ENCODE data around the gene SUFU.

SUFU gene

DNA sequence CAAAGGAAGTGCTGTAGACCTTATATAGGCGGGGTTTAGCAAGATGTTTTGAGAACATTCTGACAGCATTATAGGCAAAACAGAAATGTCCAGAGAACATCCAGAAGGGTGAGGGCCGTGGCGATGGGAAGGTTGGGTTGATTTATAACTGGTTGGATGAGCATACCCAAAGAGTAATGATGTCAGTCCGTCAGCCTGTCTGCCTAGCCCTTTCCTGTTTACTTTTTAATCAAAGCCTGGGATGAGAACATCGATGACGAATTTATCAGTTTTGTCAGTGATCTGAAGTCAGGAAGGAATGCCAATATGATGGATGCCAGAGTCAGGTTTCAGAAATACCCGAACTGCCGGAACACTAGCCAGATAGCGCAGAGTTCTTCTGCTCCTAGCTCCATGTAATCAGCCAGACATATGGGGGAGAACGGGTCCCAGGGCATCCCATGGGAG lies 106.7 kb downstream of the SUFU start:
- H3K27me3 ChIP-seq (ENCODE audit: low read length): no peaks in the 10 kb centered on the region

GRCh38 chr10:102611514-102612087 lies 107.8 kb downstream of the SUFU start:
- no peaks in the 10 kb centered on the region for H3K36me3 ChIP-seq (ENCODE audit: low read length)
- no peak overlapping the region for H3K4me2 ChIP-seq (ENCODE audit: low read depth, low read length, poor library complexity, severe bottlenecking)
- H3K9me3 ChIP-seq (ENCODE audit: insufficient read depth, low read length): no peaks in the 10 kb centered on the region
- TF ChIP-seq EZH2phosphoT487 (conservative IDR thresholded peaks at IDR 0.05; ENCODE audit: low read length): no peak
- TF ChIP-seq, protein P1, sequence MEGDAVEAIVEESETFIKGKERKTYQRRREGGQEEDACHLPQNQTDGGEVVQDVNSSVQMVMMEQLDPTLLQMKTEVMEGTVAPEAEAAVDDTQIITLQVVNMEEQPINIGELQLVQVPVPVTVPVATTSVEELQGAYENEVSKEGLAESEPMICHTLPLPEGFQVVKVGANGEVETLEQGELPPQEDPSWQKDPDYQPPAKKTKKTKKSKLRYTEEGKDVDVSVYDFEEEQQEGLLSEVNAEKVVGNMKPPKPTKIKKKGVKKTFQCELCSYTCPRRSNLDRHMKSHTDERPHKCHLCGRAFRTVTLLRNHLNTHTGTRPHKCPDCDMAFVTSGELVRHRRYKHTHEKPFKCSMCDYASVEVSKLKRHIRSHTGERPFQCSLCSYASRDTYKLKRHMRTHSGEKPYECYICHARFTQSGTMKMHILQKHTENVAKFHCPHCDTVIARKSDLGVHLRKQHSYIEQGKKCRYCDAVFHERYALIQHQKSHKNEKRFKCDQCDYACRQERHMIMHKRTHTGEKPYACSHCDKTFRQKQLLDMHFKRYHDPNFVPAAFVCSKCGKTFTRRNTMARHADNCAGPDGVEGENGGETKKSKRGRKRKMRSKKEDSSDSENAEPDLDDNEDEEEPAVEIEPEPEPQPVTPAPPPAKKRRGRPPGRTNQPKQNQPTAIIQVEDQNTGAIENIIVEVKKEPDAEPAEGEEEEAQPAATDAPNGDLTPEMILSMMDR (IDR thresholded peaks at IDR 0.05; ENCODE audit: insufficient read depth, low read length, poor library complexity, severe bottlenecking): no peak
- no peaks in the 10 kb centered on the region for H3K9me2 ChIP-seq (replicated peaks; ENCODE audit: insufficient read depth, low read length)
- no peak overlapping the region for H2AFZ ChIP-seq (ENCODE audit: low read depth, low read length, severe bottlenecking)
- no peaks in the 10 kb centered on the region for H4K20me1 ChIP-seq (ENCODE audit: low read depth, low read length)
- no peaks in the 10 kb centered on the region for H3K27me3 ChIP-seq (ENCODE audit: low read length)
- H3K9ac ChIP-seq (ENCODE audit: low read length): no peak overlapping the region
- H3K27ac ChIP-seq (ENCODE audit: low read depth, low read length): no peak overlapping the region
- H3K79me2 ChIP-seq (ENCODE audit: insufficient read depth, low read length): no peaks in the 10 kb centered on the region
- no peaks in the 10 kb centered on the region for H3F3A ChIP-seq (ENCODE audit: insufficient read depth)
- H3K4me3 ChIP-seq (ENCODE audit: insufficient read depth, low read length, poor library complexity, severe bottlenecking): no peak overlapping the region

More for the DNA sequence above, 106.7 kb downstream of the SUFU start:
- Histone ChIP-seq H3K27ac (ENCODE audit: low read depth, low read length) (no peak overlapping the region), H3K79me2 (ENCODE audit: insufficient read depth, low read length) (no peaks in the 10 kb centered on the region), H2AFZ (ENCODE audit: low read depth, low read length, severe bottlenecking) (no peak overlapping the region), H3K4me3 (ENCODE audit: insufficient read depth, low read length, poor library complexity, severe bottlenecking) (no peak overlapping the region), H3K9me3 (ENCODE audit: insufficient read depth, low read length) (no peaks in the 10 kb centered on the region), H3K4me2 (ENCODE audit: low read depth, low read length, poor library complexity, severe bottlenecking) (no peak overlapping the region), H3K9me2 (replicated peaks; ENCODE audit: insufficient read depth, low read length) (no peaks in the 10 kb centered on the region), H3K9ac (ENCODE audit: low read length) (no peak overlapping the region), H3F3A (ENCODE audit: insufficient read depth) (no peaks in the 10 kb centered on the region), H4K20me1 (ENCODE audit: low read depth, low read length) (no peaks in the 10 kb centered on the region), H3K36me3 (ENCODE audit: low read length) (no peaks in the 10 kb centered on the region)
- TF ChIP-seq, protein P1 (IDR thresholded peaks at IDR 0.05; ENCODE audit: insufficient read depth, low read length, poor library complexity, severe bottlenecking): no peak
- no peak for TF ChIP-seq EZH2phosphoT487 (conservative IDR thresholded peaks at IDR 0.05; ENCODE audit: low read length)

DNA sequence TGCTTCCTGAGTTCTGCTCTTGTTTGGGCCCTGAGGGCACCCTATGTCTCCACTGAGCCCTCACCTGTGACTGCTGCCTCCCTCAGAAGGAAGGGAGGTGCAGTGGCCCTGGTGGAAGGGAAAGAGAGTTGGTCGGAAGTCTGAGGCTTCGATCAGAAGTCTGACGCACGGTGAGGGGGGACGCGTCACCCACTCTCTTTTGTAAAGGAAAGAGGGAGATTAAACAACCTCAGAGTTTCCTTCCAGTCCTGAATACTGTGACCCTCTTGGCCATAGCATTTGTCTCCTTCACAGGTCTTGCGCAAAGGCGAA lies 109.1 kb downstream of the SUFU start:
- no peaks in the 10 kb centered on the region for H3K9me2 ChIP-seq (replicated peaks; ENCODE audit: insufficient read depth, low read length)
- no peak overlapping the region for H3K4me2 ChIP-seq (ENCODE audit: low read depth, low read length, poor library complexity, severe bottlenecking)
- H3K79me2 ChIP-seq (ENCODE audit: insufficient read depth, low read length): no peaks in the 10 kb centered on the region
- H3K27me3 ChIP-seq (ENCODE audit: low read length): no peaks in the 10 kb centered on the region
- no peaks in the 10 kb centered on the region for H3K9me3 ChIP-seq (ENCODE audit: insufficient read depth, low read length)
- no peaks in the 10 kb centered on the region for H3K36me3 ChIP-seq (ENCODE audit: low read length)
- H3F3A ChIP-seq (ENCODE audit: insufficient read depth): no peaks in the 10 kb centered on the region
- no peak overlapping the region for H3K9ac ChIP-seq (ENCODE audit: low read length)
- TF ChIP-seq, protein P1 (IDR thresholded peaks at IDR 0.05; ENCODE audit: insufficient read depth, low read length, poor library complexity, severe bottlenecking): no peak
- no peak for TF ChIP-seq EZH2phosphoT487 (conservative IDR thresholded peaks at IDR 0.05; ENCODE audit: low read length)
- no peak overlapping the region for H2AFZ ChIP-seq (ENCODE audit: low read depth, low read length, severe bottlenecking)
- no peak overlapping the region for H3K27ac ChIP-seq (ENCODE audit: low read depth, low read length)
- no peaks in the 10 kb centered on the region for H4K20me1 ChIP-seq (ENCODE audit: low read depth, low read length)
- H3K4me3 ChIP-seq (ENCODE audit: insufficient read depth, low read length, poor library complexity, severe bottlenecking): no peak overlapping the region

Measured in SU-DHL-6 (cell line).